WTC11 (cell line): ENCODE measurements around the gene NOL9. TPM values are rescaled to one million over a fixed set of nuclear protein-coding genes. Genes with fewer than 3 reads are reported as not detected.

Experiments used
- ATAC-seq: fragments of 200-7000 bp; cut with Tn5 transposase; 2 replicates; pipeline ENCODE4 v1.10.0; 2021; ENCODE audit warnings: mild to moderate bottlenecking, moderate library complexity
- CTCF ChIA-PET: fragments of 300-600 bp; sonication (Branson Sonifier 250); formaldehyde crosslinking; loops from one replicate; lab custom pipeline; 2021; ENCODE audit warnings: antibody characterized with exemption; lab: Charles Lee
- POLR2A ChIA-PET: fragments of 350-600 bp; sonication (Branson Sonifier 250); formaldehyde crosslinking; loops from one replicate; lab custom pipeline; 2021; ENCODE audit warnings: antibody characterized with exemption; lab: Charles Lee
- DNase-seq: peaks from one replicate; pipeline ENCODE4 v3.0.0; 2021; ENCODE audit warnings: low spot score
- H3K27ac Mint-ChIP-seq: 2 replicates; pipeline ENCODE4 v1.8.0; 2021; ENCODE audit warnings: mixed read lengths
- H3K27me3 Mint-ChIP-seq: 2 replicates; pipeline ENCODE4 v1.8.0; 2021; ENCODE audit warnings: low read depth, mild to moderate bottlenecking, moderate library complexity, mixed read lengths
- H3K36me3 Mint-ChIP-seq: 2 replicates; pipeline ENCODE4 v1.8.0; 2021; ENCODE audit warnings: mixed read lengths
- H3K4me1 Mint-ChIP-seq: 2 replicates; pipeline ENCODE4 v1.8.0; 2022; ENCODE audit warnings: mixed read lengths
- H3K4me3 Mint-ChIP-seq: 2 replicates; pipeline ENCODE4 v1.8.0; 2021; ENCODE audit warnings: mild to moderate bottlenecking, moderate library complexity, mixed read lengths
- H3K9me3 Mint-ChIP-seq: 2 replicates; pipeline ENCODE4 v1.8.0; 2021; ENCODE audit warnings: mixed read lengths
- AFF4 ChIP-seq: sonication (generic); formaldehyde crosslinking; IDR thresholded peaks from 2 replicates; pipeline ENCODE4 v1.8.1; 2023; ENCODE audit warnings: mild to moderate bottlenecking, missing genetic modification reagents, borderline replicate concordance
- CREM ChIP-seq: sonication (generic); formaldehyde crosslinking; IDR thresholded peaks from 2 replicates; pipeline ENCODE4 v1.8.1; 2022; ENCODE audit warnings: mild to moderate bottlenecking, missing genetic modification reagents, moderate library complexity
- ESRRA ChIP-seq: sonication (generic); formaldehyde crosslinking; IDR thresholded peaks from 2 replicates; pipeline ENCODE4 v1.8.1; 2022; ENCODE audit warnings: mild to moderate bottlenecking, missing genetic modification reagents, borderline replicate concordance
- FOXP1 ChIP-seq: sonication (generic); formaldehyde crosslinking; IDR thresholded peaks from 2 replicates; pipeline ENCODE4 v1.8.0; 2022; ENCODE audit warnings: missing genetic modification reagents, mild to moderate bottlenecking, moderate library complexity, borderline replicate concordance
- IRF2 ChIP-seq: sonication (generic); formaldehyde crosslinking; IDR thresholded peaks from 2 replicates; pipeline ENCODE4 v1.8.0; 2022; ENCODE audit warnings: low read depth, missing genetic modification reagents, borderline replicate concordance
- JAZF1 ChIP-seq: fragments of 250-450 bp; sonication (Bioruptor Pico); IDR thresholded peaks from 2 replicates; pipeline ENCODE4 v1.9.0; 2021; ENCODE audit warnings: moderate library complexity, mild to moderate bottlenecking, inconsistent platforms
- MYBL2 ChIP-seq: sonication (generic); formaldehyde crosslinking; IDR thresholded peaks from 2 replicates; pipeline ENCODE4 v1.8.1; 2023; ENCODE audit warnings: mild to moderate bottlenecking, moderate library complexity, missing genetic modification reagents
- NFYB ChIP-seq: sonication (generic); formaldehyde crosslinking; conservative IDR thresholded peaks from 2 replicates; pipeline ENCODE4 v1.8.0; 2022; ENCODE audit warnings: low read depth, missing genetic modification reagents
- OVOL2 ChIP-seq: fragments of 250-450 bp; sonication (Bioruptor Pico); IDR thresholded peaks from 2 replicates; pipeline ENCODE4 v1.9.0; 2021; ENCODE audit warnings: mild to moderate bottlenecking, borderline replicate concordance
- USF2 ChIP-seq: sonication (generic); formaldehyde crosslinking; IDR thresholded peaks from 2 replicates; pipeline ENCODE4 v1.8.1; 2023; ENCODE audit warnings: mild to moderate bottlenecking, missing genetic modification reagents, moderate library complexity
- ZBTB21 ChIP-seq: sonication (generic); formaldehyde crosslinking; IDR thresholded peaks from 2 replicates; pipeline ENCODE4 v1.8.1; 2023; ENCODE audit warnings: mild to moderate bottlenecking, missing genetic modification reagents, borderline replicate concordance
- ZNF416 ChIP-seq: fragments of 250-450 bp; sonication (Bioruptor Pico); IDR thresholded peaks from 2 replicates; pipeline ENCODE4 v1.9.0; 2021; ENCODE audit warnings: mild to moderate bottlenecking, inconsistent platforms
- total RNA-seq: library from RNA; stranded (reverse); gene quantifications from 3 replicates; pipeline ENCODE4 v1.2.3, GENCODE V29; 2021
- TF ChIP-seq, protein P1 (sequence below): fragments of 200-600 bp; IDR thresholded peaks from 2 replicates; pipeline ENCODE4 v1.8.0; 2022; ENCODE audit warnings: antibody characterized with exemption
- TF ChIP-seq, protein P2 (sequence below): sonication (generic); formaldehyde crosslinking; IDR thresholded peaks from 2 replicates; pipeline ENCODE4 v1.8.1; 2022; ENCODE audit warnings: mild to moderate bottlenecking, missing genetic modification reagents, moderate library complexity, borderline replicate concordance
- TF ChIP-seq, protein P3 (sequence below): fragments of 250-450 bp; sonication (Bioruptor Pico); IDR thresholded peaks from 2 replicates; pipeline ENCODE4 v1.9.0; 2021; ENCODE audit warnings: moderate library complexity, mild to moderate bottlenecking, inconsistent platforms, borderline replicate concordance
- TF ChIP-seq, protein P4 (sequence below): sonication (generic); formaldehyde crosslinking; IDR thresholded peaks from 2 replicates; pipeline ENCODE4 v1.8.1; 2022; ENCODE audit warnings: low read depth, mild to moderate bottlenecking, moderate library complexity, missing genetic modification reagents, borderline replicate concordance
- TF ChIP-seq, protein P5 (sequence below): sonication (generic); formaldehyde crosslinking; IDR thresholded peaks from 2 replicates; pipeline ENCODE4 v1.8.1; 2023; ENCODE audit warnings: mild to moderate bottlenecking, missing genetic modification reagents
- TF ChIP-seq, protein P6 (sequence below): sonication (generic); formaldehyde crosslinking; IDR thresholded peaks from 2 replicates; pipeline ENCODE4 v1.8.0; 2023; ENCODE audit warnings: mild to moderate bottlenecking, missing genetic modification reagents

The NOL9 gene
- total RNA-seq, 1 experiment from 2014 or later = 37.4 TPM

GRCh38 chr1:6591222-6591621 lies 36.9 kb upstream of the NOL9 start (continued):
- no peak for TF ChIP-seq AFF4 (CRISPR knock-in tag)
- TF ChIP-seq, protein P1, sequence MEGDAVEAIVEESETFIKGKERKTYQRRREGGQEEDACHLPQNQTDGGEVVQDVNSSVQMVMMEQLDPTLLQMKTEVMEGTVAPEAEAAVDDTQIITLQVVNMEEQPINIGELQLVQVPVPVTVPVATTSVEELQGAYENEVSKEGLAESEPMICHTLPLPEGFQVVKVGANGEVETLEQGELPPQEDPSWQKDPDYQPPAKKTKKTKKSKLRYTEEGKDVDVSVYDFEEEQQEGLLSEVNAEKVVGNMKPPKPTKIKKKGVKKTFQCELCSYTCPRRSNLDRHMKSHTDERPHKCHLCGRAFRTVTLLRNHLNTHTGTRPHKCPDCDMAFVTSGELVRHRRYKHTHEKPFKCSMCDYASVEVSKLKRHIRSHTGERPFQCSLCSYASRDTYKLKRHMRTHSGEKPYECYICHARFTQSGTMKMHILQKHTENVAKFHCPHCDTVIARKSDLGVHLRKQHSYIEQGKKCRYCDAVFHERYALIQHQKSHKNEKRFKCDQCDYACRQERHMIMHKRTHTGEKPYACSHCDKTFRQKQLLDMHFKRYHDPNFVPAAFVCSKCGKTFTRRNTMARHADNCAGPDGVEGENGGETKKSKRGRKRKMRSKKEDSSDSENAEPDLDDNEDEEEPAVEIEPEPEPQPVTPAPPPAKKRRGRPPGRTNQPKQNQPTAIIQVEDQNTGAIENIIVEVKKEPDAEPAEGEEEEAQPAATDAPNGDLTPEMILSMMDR = no peak
- no peak for TF ChIP-seq MYBL2 (CRISPR knock-in tag)
- TF ChIP-seq, protein P2, sequence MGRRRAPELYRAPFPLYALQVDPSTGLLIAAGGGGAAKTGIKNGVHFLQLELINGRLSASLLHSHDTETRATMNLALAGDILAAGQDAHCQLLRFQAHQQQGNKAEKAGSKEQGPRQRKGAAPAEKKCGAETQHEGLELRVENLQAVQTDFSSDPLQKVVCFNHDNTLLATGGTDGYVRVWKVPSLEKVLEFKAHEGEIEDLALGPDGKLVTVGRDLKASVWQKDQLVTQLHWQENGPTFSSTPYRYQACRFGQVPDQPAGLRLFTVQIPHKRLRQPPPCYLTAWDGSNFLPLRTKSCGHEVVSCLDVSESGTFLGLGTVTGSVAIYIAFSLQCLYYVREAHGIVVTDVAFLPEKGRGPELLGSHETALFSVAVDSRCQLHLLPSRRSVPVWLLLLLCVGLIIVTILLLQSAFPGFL (CRISPR knock-in tag) = no peak
- TF ChIP-seq ZNF416 (CRISPR knock-in tag) = no peak
- TF ChIP-seq ESRRA (CRISPR knock-in tag) = no peak
- no peak for TF ChIP-seq OVOL2 (CRISPR knock-in tag)
- TF ChIP-seq, protein P3, sequence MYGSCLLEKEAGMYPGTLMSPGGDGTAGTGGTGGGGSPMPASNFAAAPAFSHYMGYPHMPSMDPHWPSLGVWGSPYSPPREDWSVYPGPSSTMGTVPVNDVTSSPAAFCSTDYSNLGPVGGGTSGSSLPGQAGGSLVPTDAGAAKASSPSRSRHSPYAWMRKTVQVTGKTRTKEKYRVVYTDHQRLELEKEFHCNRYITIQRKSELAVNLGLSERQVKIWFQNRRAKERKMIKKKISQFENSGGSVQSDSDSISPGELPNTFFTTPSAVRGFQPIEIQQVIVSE (CRISPR knock-in tag) = no peak
- TF ChIP-seq IRF2 = no peak
- no peak for TF ChIP-seq NFYB
- TF ChIP-seq ZBTB21 (CRISPR knock-in tag) = no peak

- Mint-ChIP-seq H3K27ac (no peak overlapping the region), H3K9me3 (no peaks in the 10 kb centered on the region), H3K36me3 (peaks cover 14% of the 10 kb centered on the region), H3K27me3 (no peaks in the 10 kb centered on the region), H3K4me3 (no peak overlapping the region), H3K4me1 (no peaks in the 10 kb centered on the region)
- ChIA-PET CTCF (interaction anchor here (0.7 to 1.5 kb wide), 2 partner anchors 10 to 67 kb away, joined by 3 read pairs; partner anchors contain the start of gene ZBTB48), POLR2A (no interaction called here)
- no peak for DNase-seq
- TF ChIP-seq, protein P4, sequence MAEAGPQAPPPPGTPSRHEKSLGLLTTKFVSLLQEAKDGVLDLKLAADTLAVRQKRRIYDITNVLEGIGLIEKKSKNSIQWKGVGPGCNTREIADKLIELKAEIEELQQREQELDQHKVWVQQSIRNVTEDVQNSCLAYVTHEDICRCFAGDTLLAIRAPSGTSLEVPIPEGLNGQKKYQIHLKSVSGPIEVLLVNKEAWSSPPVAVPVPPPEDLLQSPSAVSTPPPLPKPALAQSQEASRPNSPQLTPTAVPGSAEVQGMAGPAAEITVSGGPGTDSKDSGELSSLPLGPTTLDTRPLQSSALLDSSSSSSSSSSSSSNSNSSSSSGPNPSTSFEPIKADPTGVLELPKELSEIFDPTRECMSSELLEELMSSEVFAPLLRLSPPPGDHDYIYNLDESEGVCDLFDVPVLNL (CRISPR knock-in tag) = no peak
- TF ChIP-seq, protein P2 (CRISPR knock-in tag) = no peak
- TF ChIP-seq, protein P5, sequence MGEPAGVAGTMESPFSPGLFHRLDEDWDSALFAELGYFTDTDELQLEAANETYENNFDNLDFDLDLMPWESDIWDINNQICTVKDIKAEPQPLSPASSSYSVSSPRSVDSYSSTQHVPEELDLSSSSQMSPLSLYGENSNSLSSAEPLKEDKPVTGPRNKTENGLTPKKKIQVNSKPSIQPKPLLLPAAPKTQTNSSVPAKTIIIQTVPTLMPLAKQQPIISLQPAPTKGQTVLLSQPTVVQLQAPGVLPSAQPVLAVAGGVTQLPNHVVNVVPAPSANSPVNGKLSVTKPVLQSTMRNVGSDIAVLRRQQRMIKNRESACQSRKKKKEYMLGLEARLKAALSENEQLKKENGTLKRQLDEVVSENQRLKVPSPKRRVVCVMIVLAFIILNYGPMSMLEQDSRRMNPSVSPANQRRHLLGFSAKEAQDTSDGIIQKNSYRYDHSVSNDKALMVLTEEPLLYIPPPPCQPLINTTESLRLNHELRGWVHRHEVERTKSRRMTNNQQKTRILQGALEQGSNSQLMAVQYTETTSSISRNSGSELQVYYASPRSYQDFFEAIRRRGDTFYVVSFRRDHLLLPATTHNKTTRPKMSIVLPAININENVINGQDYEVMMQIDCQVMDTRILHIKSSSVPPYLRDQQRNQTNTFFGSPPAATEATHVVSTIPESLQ (CRISPR knock-in tag) = no peak
- TF ChIP-seq, protein P6, sequence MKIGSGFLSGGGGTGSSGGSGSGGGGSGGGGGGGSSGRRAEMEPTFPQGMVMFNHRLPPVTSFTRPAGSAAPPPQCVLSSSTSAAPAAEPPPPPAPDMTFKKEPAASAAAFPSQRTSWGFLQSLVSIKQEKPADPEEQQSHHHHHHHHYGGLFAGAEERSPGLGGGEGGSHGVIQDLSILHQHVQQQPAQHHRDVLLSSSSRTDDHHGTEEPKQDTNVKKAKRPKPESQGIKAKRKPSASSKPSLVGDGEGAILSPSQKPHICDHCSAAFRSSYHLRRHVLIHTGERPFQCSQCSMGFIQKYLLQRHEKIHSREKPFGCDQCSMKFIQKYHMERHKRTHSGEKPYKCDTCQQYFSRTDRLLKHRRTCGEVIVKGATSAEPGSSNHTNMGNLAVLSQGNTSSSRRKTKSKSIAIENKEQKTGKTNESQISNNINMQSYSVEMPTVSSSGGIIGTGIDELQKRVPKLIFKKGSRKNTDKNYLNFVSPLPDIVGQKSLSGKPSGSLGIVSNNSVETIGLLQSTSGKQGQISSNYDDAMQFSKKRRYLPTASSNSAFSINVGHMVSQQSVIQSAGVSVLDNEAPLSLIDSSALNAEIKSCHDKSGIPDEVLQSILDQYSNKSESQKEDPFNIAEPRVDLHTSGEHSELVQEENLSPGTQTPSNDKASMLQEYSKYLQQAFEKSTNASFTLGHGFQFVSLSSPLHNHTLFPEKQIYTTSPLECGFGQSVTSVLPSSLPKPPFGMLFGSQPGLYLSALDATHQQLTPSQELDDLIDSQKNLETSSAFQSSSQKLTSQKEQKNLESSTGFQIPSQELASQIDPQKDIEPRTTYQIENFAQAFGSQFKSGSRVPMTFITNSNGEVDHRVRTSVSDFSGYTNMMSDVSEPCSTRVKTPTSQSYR (CRISPR knock-in tag) = no peak
- TF ChIP-seq USF2 (no peak), CREM (no peak), JAZF1 (no peak), FOXP1 (CRISPR knock-in tag) (no peak)
- no peak for ATAC-seq
Measured at GRCh38 chr1:6590046-6590445, 35.7 kb upstream of the NOL9 start.
